IPS-15b (cell line): ENCODE data around the gene JTB.
"Not testable (repeated sequence)": the region's sequence is repeated elsewhere in the genome, so short reads cannot be mapped to it uniquely, and the experiment has no call there.

Experiments
- H3K27me3 ChIP-seq: one replicate; pipeline ENCODE4 v1.6.1; 2013; ENCODE audit warnings: low read length; ENCODE audit not compliant: control insufficient read depth, insufficient read depth
- H3K36me3 ChIP-seq: one replicate; pipeline ENCODE4 v1.6.1; 2013; ENCODE audit warnings: low read length; ENCODE audit not compliant: control insufficient read depth, insufficient read depth
- H3K4me1 ChIP-seq: one replicate; pipeline ENCODE4 v1.6.1; 2013; ENCODE audit warnings: mild to moderate bottlenecking, low read length; ENCODE audit not compliant: control insufficient read depth, insufficient read depth
- H3K4me3 ChIP-seq: one replicate; pipeline ENCODE4 v1.5.1; 2013; ENCODE audit warnings: low read depth, low read length
- H3K9ac ChIP-seq: one replicate; pipeline ENCODE4 v1.6.1; 2013; ENCODE audit warnings: low read depth, mild to moderate bottlenecking, low read length
- H3K9me3 ChIP-seq: one replicate; pipeline ENCODE4 v1.6.1; 2013; ENCODE audit warnings: mild to moderate bottlenecking, low read length; ENCODE audit not compliant: control insufficient read depth, insufficient read depth

Gene JTB

DNA sequence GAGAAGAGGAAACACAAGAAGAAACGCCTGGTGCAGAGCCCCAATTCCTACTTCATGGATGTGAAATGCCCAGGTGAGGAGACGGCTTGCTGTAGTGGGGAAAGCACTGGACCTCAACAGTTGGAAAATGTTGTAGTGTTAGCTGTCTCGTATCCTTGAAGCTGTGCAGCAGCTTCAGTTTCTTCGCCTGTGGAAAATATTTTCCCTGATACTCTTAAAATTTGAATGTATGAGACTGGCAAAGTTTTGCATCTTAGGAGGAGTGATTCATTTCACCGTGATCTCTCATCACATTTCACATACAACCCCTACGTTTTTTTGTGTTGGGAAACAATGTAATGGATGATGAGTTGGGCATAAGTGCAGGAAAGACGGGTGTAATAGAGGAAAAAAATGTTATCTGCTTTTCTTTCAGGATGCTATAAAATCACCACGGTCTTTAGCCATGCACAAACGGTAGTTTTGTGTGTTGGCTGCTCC lies 13.7 kb upstream of the JTB start:
- no peaks in the 10 kb centered on the region for H3K27me3 ChIP-seq
- H3K4me3 ChIP-seq, result peak overlapping the region; percentile 98
- H3K9ac ChIP-seq, result peak overlapping the region; percentile 100
- H3K36me3 ChIP-seq, result peaks cover 20% of the 10 kb centered on the region
- peaks cover 3% of the 10 kb centered on the region for H3K4me1 ChIP-seq
- H3K9me3 ChIP-seq, result no peaks in the 10 kb centered on the region

DNA sequence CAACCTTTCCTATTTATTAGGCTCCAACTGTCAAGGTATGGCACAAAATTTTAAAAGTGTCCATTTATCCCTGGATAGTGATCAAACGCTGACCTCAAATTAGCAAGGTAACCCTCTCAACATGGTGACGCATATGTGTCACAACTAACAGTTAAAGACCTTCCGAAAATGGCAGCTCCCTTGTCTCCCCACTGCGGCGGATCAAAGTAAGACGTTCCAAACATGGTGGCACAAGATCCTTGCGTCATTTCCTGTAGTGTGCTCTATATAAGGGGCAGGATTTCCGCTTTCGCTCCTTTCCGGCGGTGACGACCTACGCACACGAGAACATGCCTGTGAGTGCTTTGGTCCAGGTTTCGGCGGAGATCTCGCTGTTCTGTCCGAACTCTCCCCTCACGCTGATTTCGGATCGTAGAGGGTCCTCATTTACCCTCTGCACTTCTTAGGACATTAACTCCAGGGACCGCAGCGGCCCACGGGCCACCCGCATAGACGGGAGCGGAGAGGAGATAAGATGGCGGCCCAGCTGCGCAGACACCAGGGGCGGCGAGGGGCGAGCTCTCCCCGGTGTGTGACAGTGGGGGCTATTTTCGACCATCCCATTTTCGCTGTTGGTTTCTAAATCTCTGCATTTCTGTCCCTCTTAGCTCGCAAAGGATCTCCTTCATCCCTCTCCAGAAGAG lies 13.1 kb upstream of the JTB start, which contains the start of gene RPS27:
Gene RPS27 (plus strand): TSS at position 295 of the 683 bp plus-strand sequence. CDS start 35 bp downstream, at position 330.
- Histone ChIP-seq H3K36me3 (peaks cover 20% of the 10 kb centered on the region), H3K9me3 (no peaks in the 10 kb centered on the region), H3K9ac (peak within 1 kb of the TSS; percentile 100), H3K27me3 (no peaks in the 10 kb centered on the region), H3K4me1 (peaks cover 3% of the 10 kb centered on the region), H3K4me3 (peak within 1 kb of the TSS; percentile 98)

DNA sequence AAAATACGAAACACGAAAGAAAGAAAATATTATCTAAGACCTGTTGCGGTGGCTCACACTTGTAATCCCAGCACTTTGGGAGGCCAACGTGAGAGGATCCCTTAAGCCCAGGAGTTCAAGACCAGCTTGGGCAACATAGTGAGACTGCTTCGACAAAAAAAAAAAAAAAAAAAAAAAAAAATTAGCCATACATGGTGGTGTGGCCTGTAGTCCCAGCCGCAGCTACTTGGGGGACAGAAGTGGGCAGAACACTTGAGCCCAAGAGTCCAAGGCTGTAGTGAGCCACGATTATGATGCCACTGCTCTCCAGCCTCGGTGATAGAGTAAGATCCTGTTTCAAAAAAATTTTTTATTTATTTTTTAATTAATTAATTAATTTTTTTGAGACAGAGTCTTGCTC lies 10.1 kb upstream of the JTB start:
- H3K9me3 ChIP-seq, result no peaks in the 10 kb centered on the region
- no peak overlapping the region for H3K9ac ChIP-seq
- H3K36me3 ChIP-seq, result peaks cover 16% of the 10 kb centered on the region
- H3K4me1 ChIP-seq, result peaks cover 14% of the 10 kb centered on the region
- H3K4me3 ChIP-seq, result no peak overlapping the region
- H3K27me3 ChIP-seq, result no peaks in the 10 kb centered on the region

DNA sequence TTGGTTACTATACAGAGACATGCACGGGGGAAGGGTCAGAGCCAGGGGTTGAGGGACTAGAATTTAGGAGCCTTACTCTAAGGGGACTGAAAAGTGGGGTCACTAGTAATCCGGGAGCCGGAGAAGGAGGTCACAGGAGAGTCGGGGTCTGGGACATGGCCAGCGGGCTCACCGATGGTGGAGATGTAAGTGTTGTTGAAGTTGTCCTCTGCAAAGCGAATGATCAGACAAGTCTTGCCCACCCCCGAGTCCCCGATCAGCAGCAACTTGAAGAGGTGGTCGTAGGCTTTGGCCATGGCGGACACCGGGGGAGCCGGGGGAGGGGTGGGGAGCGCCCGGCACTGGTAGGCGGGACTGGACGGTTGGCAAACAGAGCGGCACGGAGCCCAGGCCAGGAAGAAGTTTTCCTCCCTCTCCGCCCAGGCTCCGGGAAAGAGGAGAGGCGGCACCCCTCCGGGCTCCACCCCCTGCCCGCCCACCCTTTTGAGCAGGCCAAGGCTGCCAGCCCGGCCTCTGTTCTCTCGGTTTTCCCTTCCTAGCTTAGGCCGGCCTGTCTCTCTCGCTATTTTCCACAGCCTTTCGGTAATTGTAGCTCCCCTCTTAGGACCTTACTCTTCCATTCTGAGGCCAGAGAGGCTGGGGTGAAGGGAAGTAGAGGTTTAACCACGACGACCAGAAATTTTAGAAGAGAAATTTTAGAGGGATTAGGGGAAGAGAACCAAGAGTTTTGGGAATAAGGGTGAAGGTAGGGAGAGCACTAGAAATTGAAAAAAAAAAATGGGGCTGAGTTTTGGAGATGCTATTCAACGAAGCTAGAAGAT lies 8.7 kb upstream of the JTB start, which contains the start of gene RAB13:
Gene RAB13 (minus strand): TSS at position 399 of the 821 bp plus-strand sequence. CDS start 103 bp downstream, at position 296.
- Histone ChIP-seq H3K4me1 (peaks cover 14% of the 10 kb centered on the region), H3K27me3 (no peaks in the 10 kb centered on the region), H3K9me3 (no peaks in the 10 kb centered on the region), H3K9ac (peak within 1 kb of the TSS; percentile 95), H3K4me3 (peak within 1 kb of the TSS; percentile 68), H3K36me3 (peaks cover 19% of the 10 kb centered on the region)

DNA sequence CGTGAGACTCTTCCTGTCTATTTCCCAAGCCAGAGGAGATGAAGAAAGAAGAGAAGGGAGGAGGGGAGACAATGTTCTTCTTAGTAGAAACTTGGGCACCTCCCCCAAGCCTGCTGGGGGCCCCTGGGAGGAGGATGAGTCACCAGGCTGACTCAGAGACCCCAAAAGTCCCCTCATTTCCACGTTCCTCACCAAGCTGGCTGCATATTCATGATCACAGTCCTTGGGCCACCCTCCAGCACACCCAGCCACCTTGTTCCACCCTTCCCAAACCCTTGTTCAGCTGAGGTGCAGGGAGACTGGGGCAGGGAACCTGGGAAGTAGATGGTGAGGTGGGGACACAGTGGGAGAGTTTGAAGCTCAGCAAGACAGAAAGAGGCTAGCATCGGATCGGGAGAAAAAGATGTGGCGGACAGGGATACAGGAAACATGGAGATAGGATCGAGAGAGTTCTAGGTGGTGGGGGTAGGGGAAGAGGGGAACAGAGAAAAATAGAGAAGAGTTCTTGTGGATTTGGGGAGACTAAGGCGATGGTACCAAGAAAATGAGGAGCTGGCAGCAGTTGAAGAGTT lies 8.0 kb upstream of the JTB start:
- peaks cover 14% of the 10 kb centered on the region for H3K4me1 ChIP-seq
- peak overlapping the region; percentile 68 for H3K4me3 ChIP-seq
- H3K9me3 ChIP-seq, result no peaks in the 10 kb centered on the region
- H3K27me3 ChIP-seq, result no peaks in the 10 kb centered on the region
- H3K36me3 ChIP-seq, result peaks cover 19% of the 10 kb centered on the region
- peak overlapping the region; percentile 95 for H3K9ac ChIP-seq

DNA sequence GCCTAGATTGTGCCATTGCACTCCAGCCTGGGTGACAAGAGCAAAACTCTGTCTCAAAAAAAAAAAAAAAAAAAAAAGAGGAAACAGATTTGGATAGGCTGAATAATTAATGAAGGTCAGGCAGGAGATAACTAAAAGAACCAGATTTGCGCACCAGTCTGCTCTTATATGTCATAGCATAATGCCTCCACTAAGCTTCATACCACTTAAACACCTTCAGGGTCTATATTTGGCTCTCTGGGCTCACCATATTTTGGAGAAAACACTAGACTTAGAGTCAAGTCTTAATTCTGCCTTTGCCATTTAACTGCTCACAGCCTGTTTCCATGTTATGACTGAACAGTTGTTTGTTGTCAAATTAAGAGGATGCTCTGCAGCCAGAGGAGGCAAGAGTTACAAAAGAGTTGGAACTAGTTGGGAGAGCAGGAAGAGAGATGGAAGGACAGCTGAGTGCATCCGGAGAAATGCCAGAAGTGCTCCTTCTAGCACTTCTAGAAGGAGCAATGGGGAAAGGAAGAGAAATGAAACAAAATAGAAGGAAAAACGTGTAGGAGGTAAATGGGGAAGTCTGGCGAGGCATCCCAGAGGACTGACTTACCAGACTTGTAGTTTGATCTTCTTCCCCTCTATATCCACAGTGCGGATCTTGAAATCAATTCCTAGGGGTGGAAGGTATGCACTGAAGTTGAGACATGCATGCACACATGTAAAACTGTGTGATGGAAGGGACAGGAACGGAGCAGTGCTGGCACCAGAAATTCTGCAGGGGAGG lies 6.8 kb upstream of the JTB start:
- peak overlapping the region; percentile 68 for H3K4me3 ChIP-seq
- no peaks in the 10 kb centered on the region for H3K27me3 ChIP-seq
- H3K36me3 ChIP-seq, result peaks cover 23% of the 10 kb centered on the region
- H3K4me1 ChIP-seq, result peaks cover 14% of the 10 kb centered on the region
- H3K9me3 ChIP-seq, result no peaks in the 10 kb centered on the region
- no peak overlapping the region for H3K9ac ChIP-seq

DNA sequence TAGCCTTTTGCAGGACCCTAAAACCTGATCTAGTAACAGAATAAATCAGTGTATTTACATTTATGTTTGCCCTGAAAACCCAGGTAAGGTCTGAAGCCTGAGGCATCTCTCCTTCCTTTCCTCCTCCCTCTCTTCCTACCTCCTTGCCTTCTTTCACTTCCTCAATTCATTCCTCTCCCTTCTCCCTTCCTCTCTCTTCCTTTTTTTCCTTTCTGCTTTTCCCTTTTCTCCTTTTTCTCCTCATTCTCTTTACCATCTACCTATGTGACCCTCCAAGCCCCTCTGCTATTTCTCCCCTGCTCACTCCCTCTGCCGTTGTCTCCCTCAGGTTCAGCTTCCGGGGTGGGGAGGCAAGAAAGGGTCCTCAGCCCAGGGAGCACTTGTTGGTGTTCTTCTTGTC lies 4.3 kb upstream of the JTB start:
- H3K4me1 ChIP-seq, result peaks cover 14% of the 10 kb centered on the region

DNA sequence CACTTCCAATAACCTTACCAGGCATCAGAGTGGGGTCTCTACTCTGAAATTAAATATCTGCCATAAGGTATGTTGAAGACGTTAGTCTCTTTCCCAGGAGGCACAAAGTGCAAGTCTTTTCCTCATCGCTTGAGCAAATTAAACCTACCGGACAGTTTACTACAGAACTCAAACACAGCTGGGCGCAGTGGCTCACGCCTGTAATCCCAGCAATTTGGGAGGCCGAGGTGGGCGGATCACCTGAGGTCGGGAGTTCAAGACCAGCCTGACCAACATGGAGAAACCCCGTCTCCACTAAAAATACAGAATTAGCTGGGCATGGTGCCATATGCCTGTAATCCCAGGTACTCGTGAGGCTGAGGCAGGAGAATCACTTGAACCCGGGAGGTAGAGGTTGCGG lies 1.6 kb upstream of the JTB start:
- not testable (repeated sequence) for H3K9me3 ChIP-seq, H3K27me3 ChIP-seq, H3K4me3 ChIP-seq, H3K4me1 ChIP-seq, H3K9ac ChIP-seq
- peaks cover 28% of the 10 kb centered on the region for H3K36me3 ChIP-seq

More for the DNA sequence above, 4.3 kb upstream of the JTB start:
- peaks cover 23% of the 10 kb centered on the region for H3K36me3 ChIP-seq
- not testable (repeated sequence) for H3K9ac ChIP-seq, H3K9me3 ChIP-seq, H3K4me3 ChIP-seq, H3K27me3 ChIP-seq

DNA sequence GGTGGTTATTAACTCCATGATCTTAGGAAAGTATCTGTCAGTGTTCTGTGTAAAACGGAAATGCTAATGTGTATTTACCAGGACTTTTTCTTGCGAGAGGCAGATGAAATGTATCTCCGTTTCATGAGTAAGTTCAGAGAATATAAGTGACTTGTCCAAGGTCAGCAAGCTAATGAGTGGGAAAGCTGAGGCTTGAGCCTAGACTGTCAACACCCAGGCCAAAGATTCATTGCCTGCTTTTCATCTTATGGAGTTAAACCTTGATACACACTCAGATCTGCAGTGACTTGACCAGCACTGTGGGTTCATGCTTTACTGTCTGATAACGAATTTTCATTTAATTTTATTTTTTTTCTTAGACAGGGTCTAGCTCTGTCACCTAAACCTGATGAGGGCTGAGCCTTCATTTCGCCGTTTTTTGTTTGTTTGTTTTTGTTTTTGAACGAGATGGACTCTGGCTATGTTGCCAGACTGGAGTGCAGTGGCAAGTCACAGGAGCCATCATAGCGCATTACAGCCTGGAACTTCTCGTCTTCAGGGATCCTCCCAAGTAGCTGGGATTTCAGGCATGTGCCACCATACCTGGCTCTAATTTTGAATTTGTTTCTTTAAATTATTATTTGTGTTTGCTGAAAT lies 918 bp upstream of the JTB start:
- Histone ChIP-seq H3K9me3 (no peaks in the 10 kb centered on the region), H3K4me1 (no peaks in the 10 kb centered on the region), H3K9ac (peak overlapping the region; percentile 97), H3K36me3 (peaks cover 28% of the 10 kb centered on the region), H3K4me3 (peak overlapping the region; percentile 84), H3K27me3 (no peaks in the 10 kb centered on the region)

DNA sequence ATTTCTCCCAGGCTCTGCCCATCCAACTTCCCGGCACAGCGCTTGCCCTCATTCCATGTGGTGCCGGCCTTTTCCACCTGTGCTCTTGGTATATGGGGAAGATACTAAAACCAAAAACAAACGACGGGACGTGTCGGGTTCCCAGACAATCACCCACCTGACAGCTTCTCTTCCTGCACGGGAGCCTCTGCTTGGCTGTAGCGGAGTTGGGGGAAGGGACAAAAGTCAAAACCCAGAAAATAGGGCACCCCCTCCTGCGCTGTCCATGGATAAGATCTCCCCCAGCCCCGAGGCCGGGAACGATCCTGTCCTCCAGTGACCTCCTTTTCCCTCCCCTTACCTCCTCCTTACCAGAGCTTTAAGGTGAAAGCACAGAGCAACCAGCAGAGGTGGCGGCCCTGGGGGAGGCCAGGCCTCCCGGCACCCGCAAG lies 640 bp downstream of the JTB start:
- Histone ChIP-seq H3K27me3 (no peaks in the 10 kb centered on the region), H3K36me3 (peaks cover 21% of the 10 kb centered on the region), H3K4me1 (no peaks in the 10 kb centered on the region), H3K9ac (peak overlapping the region; percentile 97), H3K4me3 (peak overlapping the region; percentile 84), H3K9me3 (no peaks in the 10 kb centered on the region)

DNA sequence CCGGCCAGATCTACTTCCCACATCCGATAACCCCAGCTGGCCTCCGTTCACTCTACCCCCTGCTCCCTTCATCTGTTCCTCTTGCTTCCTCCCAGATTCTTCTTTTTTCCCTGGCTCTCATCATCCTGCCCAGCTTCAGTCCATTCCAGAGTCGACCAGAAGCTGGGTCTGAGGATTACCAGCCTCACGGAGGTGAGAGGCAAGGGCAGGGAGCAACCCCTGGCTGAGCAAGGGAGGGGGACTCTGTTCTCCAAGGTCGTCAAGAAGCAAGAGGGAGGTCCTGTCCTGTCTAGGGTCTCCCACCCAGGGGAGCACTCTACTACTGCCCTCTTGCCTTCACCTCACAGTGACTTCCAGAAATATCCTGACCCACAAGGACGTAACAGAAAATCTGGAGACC lies 3.9 kb downstream of the JTB start:
- H3K4me1 ChIP-seq, result no peaks in the 10 kb centered on the region
- peaks cover 17% of the 10 kb centered on the region for H3K36me3 ChIP-seq
- no peaks in the 10 kb centered on the region for H3K27me3 ChIP-seq
- H3K9ac ChIP-seq, result no peak overlapping the region
- H3K9me3 ChIP-seq, result no peaks in the 10 kb centered on the region
- no peak overlapping the region for H3K4me3 ChIP-seq
